ENCODE data around the gene SLC35F1.

Gene SLC35F1

GRCh38 chr6:118356686-118357085 is 449.6 kb downstream of the SLC35F1 start:
- DNase-seq (ENCODE audit: low read depth), result no peak
- H3K4me3 ChIP-seq (ENCODE audit: control insufficient read depth, low read depth, low read length), result no peak overlapping the region
- TF ChIP-seq CTCF (IDR thresholded peaks at IDR 0.05; ENCODE audit: control insufficient read depth, insufficient read depth, low read depth, low read length, missing control alignments), result no peak
